ENCODE results near the gene MYBPC2.
"Not testable (repeated sequence)": the region's sequence is repeated elsewhere in the genome, so short reads cannot be mapped to it uniquely, and the experiment has no call there.

Gene MYBPC2

DNA sequence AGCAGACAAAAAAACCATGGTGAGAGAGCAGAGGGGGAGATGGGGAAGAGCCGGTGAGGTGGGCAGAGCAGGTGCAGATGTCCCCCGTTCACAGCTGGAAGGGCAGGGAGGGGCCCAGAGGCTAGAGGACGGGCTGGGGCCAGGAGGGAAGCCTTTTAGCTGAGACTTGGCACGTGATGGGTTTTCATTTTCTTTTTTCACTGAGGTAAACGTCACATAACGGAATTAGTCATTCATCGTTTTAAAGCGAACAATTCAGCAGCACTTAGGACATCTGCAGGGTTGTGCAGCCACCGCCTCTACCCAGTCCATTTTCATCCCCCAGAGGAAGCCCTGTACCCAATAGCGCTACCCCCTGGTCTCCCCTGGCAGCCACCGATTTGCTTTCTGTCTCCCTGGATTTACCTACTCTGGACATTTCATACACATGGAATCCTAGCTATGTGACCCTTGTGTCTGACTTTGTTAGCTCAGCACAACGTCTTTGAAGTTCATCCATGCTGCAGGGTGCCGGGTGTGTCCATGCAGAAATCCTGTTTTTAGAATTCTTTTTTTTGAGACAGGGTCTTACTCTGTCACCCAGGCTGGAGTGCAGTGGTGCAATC, 27.6 kb downstream of the MYBPC2 start:
- no peak for DNase-seq

DNA sequence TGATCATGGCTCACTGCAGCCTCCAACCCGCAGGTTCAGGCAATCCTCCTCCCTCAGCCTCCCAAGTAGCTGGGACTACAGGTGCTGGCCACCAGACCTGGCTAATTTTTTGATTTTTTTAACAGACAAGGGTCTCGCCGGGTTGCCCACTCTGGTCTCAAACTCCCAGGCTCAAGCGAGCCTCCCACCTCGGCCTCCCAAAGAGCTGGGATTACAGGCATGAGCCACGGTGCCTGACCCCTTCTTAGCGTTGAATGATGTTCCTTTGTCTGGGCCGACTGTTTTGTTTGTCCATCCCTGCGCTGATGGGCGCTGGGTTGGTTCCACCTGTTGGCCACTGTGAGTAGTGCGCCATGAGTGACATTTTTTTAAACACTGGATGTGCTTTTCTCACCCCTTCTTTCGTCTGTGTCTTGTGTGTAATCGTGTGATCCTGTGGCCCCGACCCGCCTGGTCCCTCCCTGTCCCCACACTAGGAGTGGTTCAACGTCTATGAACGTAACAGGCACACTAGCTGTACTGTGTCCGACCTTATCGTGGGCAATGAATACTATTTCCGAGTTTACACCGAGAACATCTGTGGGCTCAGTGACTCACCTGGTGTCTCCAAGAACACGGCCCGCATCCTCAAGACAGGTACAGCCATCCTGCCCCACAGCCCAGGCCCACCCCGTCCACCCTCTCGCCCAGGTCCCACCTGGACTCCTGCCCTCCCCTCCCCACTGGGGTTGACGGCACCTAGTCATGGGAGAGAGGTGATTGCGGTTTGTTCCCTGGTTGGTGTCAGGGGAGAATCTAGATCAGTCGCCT, 28.6 kb downstream of the MYBPC2 start:
- DNase-seq, result peak; percentile 37

DNA sequence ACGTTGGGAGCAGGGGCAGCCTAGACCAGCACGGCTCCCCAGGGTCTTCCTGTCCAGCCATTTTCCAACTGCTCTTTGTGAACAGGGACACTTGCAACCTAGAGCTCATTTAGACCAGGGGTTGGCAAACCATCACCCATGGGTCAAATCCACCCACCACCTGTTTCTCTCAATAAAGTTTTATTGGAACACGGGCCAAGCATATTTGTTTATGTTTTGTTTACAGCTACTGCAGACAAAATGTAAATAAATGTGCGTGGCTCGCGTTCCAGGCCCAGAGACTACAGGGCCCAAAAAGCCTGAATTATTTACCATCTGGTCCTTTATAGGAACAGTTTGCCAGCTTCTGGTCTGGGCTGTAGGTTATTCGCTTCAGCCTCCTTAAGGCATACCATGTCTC, 30.3 kb downstream of the MYBPC2 start:
- no peak for DNase-seq

DNA sequence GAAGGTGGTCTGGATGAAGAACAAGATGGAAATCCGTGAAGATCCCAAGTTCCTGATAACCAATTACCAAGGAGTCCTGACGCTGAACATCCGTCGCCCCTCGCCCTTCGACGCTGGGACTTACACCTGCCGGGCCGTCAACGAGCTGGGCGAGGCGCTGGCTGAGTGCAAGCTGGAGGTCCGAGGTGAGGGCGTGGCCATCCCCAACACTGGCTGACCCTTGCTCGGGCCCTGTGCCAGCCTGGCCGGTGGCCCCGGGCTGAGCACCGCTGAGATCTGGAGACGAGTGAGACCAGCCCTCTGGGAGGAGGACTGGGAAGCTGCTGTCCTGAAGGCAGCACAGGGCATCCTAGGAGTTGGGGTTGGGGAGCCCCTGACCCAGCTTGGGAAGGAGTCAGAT, 31.7 kb downstream of the MYBPC2 start:
- no peak for DNase-seq

DNA sequence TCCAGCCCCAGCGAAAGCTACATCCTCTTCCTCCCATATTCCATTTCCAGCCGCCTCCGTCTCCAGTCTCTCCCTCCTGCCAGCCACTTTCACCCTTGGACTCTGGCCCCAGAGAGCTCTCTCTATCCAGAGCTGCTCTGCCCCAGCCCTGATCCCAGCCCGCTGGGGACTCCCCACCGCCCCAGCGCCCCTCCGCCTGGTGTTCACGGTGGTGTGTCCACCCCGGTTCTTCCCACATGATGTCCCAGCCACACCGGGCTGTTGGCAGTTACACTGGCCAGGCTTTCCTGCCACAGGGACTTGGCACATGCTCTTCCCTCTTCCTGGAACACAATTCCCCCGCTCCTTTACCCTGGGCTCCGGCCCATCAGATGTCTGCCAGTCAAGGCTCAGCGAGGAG, 32.3 kb downstream of the MYBPC2 start:
- DNase-seq, result no peak

DNA sequence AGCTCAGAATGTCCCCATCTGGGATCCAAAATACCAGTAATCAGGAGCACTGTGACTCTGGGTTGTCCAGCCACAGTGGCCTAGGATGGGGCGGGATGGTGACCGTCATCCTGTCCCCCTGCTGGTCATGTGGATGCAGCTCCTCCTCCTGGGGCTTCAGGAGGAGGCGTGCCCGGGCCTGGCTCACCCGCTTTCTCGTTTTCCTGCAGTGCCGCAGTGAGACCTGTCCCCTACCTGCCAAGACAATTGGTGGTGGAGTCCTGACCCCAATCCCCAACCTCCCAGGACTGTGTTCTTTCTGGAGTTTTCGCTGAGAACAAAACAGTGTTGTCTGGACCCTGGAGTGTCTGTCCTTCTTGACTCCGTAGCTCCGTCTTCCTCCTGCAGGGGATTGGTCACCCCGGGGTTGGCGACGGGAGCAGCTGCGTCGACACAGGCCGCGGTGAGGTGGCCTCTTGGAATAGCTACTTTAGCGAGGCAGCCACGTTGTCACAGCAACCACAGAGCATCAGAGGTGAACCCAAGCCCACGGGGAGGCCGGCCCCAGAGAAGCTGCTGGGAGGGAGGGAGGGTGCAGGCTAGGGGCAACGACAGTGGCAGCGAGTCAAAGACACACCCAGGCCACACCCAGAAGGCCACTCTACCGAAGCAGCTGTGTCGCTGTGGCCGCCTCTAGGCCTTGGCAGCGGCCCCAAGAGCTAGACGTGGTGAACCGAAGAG, 33.5 kb downstream of the MYBPC2 start:
- no peak for DNase-seq

DNA sequence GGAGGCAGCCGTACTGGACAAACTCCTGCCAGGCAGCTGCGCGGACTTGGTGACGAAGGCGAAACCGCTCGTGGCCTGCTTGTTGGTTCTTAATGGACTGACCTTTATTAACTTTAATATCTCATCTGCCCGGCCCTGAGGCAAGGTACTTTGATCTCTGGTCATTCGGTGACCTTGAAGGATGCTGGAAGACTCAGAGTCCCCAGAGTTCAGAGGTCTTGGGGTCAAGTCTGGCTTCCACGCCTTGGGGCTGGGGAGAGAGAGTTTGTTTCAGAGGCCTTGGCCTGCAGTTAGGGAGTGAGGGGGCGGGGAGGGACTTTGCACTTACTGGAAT, 34.0 kb downstream of the MYBPC2 start:
- no peak for DNase-seq

DNA sequence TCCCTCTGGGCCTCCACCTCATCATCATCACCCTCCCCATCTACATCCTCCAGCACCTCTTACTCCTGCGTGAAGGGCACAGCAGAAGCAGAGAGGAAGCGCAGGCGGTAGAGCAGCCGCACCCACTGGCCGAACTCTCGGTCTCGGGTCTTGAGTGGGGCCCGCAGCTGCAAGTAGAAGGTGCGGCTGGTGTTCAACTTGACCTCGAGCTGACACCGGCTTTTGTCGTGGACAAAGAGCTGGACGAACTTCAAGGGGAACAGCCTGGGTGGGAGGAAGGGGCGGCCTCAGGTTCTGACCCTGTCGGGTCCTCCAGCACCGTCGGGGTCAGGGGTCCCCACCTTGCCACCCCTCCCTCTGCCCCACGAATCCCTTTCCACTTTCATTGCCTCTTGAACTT, 34.9 kb downstream of the MYBPC2 start:
- no peak for DNase-seq

DNA sequence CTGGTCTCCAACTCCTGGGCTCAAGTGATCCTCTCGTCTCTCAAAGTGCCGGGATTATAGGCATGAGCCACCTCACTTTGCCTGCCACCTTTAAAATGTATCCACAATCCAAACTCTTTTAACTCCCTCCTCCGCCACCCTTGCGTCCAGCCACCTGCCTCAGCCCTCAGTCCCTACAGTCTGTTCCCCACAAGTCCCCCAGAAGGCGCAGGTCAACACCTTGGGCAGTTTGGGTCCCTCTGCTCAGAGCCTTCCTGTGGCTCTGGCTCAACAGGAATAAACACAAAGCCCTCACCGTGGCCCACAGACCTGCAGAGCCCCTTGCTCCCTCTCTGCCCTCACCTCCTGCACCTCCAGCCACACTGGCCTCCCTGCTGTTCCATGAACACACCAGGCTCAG, 36.1 kb downstream of the MYBPC2 start:
- DNase-seq, result no peak

DNA sequence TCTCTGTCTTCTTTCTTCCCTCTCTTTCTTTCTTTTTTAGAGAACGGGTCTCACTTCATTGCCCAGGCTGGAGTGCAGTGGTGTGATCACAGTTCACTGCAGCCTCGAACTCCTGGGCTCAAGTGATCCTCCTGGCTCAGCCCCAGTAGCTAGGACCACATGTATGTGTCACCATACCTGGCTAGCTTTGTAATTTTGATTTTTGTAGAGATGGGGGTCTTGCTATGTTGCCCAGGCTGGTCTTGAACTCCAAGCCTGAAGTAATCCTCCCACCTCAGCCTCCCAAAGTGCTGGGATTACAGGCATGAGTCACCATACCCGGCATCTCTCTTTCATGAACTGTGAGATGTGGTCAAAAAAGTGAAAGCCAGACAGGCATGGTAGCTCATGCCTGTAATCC, 40.6 kb downstream of the MYBPC2 start:
- not testable (repeated sequence) for DNase-seq

DNA sequence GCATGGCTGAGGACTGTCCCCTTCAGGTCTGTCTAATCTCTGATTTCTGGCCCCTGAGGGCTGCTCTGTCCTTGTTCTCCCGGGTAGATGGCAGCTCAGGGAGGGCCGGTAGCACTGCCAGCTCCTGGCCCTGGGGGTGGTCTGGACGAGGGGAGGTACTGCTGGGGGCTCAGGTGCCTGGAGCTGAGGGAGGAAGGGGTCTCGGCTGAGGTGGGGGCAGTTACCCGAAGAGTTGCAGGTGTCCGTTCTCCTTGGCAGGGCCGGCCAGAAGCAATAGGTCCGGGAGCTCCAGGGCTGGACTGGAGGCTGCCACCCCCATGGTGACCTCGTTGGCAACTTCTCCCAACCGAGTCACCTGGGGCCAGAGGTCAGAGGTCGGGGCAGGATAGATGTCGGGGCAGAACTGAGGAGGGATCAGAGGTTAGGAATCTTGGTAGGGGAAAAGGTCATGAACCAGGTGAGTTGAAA, 42.4 kb downstream of the MYBPC2 start:
- no peak for DNase-seq

DNA sequence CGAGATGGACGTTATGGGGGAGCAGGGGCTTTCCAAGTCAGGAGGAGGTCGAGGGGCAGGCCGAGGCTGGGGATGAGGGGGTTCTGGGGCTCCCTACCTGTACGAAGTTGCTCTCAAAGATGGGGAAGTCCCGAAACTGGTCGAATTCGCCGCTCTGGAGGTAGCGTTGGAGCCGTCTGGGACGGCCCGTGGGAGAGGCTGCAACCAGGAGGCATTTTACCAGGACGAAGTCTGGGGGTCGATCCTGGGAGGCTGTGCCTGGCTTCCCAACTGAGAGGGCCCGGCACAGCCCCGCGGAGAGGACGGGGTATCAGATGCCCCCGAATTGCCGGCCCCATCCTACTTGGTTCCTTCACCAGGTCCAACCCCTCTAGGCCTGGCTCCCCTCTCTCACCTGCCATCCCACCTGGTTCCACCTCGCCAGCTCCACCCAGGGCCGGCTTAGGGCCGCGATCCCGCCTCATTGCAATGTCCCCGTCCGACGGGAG, 43.1 kb downstream of the MYBPC2 start:
- DNase-seq, result no peak

DNA sequence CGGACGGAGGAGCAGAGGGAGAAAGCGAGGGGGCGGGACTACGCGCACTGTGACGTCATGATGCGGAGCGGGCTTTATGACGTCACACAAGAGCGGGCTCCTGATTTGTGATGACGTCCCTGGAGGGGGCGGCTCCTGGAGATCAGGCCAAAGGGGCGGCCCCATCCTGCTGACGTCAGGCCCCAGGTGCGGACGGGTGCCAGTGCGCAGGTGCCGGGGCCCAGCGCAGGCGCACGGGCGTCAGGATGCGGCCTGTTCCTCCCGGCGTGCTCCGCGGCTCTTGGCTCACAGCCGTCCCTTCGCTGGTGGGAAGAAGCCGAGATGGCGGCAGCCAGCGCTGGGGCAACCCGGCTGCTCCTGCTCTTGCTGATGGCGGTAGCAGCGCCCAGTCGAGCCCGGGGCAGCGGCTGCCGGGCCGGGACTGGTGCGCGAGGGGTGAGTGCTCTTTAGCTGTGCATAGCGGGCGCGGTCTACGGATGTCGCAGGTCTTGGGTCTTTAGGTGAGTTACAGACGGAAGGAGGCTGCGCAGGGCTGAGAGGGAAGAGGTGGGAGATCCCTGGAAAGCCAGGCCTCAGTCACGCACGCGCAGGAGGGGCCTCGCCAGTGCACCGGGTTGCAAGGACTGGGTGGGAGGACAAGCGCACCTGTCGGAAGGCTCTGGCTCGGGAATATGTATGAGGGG, 43.7 kb downstream of the MYBPC2 start, which contains the start of the genes EMC10 and GARIN5A:
EMC10 (plus strand) TSS at position 284 of the 683 bp plus-strand sequence; CDS start at position 322, 38 bp downstream.
GARIN5A (minus strand) TSS at position 625 of the 683 bp plus-strand sequence; CDS start at position 165, 460 bp downstream.
- DNase-seq, result peak; percentile 54

DNA sequence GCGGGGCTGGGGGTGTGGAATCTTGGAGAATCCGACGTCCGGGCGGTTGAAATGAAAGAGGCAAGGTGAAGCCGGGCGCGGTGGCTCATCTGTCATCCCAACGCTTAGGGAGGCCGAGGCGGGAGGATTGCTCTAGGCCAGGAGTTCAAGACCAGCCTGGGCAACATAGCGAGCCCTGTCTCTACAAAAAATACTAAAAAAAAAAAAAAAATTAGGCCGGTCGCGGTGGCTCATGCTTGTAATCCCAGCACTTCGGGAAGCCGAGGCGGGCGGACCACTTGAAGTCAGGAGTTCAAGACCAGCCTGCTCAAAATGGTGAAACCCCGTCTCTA, 44.2 kb downstream of the MYBPC2 start:
- DNase-seq, result no peak

DNA sequence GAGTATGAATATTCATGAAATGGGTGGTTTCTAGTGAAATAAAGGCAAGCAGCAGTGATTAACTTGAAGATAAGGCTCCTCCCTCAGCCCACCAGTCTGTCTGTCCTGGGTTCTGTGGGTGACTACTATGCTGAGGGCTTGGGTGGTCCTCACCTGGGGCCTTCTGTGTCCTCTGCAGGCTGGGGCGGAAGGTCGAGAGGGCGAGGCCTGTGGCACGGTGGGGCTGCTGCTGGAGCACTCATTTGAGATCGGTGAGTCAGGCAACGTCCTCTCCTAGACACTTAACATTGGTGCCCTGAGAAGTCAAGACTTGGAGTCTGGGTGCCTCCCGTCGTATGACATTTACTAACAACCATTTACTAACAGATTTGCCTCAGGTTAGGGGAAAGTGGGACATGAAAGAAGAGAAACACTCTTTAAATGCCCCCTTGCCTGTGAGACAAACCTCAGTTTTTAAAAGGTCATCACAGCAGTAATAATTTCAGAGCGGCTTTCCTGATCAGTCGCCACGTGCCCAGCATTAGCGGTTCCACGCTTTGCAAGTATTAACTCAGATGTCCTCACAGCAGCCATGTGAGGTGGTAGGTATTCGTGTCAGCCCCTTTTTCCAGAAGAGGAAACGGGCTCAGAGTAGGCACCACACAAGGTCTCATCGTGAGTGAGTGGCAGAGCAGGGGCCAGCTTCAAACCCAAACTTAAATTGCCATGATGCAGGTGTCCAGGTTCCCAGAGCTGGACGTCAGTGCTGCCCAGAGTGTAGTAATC, 45.2 kb downstream of the MYBPC2 start:
- DNase-seq, result no peak

DNA sequence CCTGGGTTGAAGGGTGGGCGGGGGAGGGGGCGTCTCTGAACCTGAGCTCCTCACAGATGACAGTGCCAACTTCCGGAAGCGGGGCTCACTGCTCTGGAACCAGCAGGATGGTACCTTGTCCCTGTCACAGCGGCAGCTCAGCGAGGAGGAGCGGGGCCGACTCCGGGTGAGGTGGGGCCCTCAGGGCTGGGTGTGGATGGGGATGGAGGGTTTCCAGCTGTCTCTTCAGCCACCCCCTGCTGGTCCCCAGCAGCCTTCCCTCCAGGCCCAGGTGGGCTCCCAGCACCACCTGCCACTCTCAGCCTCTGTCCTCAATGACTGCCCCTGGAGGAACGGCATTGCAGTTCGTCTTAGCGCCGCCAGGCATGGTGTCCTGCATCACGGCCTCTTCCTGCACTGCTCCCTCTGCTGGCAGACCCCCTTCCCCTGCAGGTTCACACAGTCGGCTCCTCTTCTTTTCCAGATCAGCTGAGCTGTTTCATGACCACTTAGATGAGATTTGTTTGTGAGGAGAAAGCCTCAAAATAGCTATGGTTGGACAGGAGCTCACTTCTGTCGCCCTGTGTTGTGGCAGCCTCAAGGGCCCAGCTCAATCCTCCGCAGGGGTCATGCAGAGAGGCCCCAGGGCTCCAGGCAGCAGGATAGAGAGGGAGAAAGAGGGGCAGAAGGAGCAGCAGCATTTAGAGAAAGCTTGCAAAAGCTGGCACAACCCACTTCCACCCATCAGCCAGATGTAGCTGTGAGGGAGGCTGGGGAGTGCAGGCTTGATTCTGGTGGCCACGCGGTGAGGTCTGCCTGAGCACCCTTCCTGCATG, 46.4 kb downstream of the MYBPC2 start:
- DNase-seq, result no peak

DNA sequence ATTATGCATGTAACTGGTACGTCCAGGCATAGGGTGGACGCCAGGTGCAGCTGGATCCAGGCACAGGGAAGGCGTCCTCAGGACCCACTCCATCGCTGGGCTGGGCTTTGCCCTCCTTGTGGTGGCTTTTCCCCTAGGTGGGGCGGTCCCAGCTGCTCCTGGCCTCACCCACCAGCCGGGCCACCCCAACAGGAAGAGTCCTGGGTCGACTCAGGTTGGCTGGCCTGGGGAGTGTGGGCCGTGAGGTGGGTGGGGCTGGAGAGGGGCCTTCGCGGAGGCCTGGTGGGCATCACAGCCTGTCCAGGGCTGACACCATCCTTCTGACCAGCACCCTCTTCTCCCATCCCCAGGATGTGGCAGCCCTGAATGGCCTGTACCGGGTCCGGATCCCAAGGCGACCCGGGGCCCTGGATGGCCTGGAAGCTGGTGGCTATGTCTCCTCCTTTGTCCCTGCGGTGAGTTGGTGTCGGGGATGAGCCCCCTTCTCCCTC, 47.1 kb downstream of the MYBPC2 start:
- no peak for DNase-seq

DNA sequence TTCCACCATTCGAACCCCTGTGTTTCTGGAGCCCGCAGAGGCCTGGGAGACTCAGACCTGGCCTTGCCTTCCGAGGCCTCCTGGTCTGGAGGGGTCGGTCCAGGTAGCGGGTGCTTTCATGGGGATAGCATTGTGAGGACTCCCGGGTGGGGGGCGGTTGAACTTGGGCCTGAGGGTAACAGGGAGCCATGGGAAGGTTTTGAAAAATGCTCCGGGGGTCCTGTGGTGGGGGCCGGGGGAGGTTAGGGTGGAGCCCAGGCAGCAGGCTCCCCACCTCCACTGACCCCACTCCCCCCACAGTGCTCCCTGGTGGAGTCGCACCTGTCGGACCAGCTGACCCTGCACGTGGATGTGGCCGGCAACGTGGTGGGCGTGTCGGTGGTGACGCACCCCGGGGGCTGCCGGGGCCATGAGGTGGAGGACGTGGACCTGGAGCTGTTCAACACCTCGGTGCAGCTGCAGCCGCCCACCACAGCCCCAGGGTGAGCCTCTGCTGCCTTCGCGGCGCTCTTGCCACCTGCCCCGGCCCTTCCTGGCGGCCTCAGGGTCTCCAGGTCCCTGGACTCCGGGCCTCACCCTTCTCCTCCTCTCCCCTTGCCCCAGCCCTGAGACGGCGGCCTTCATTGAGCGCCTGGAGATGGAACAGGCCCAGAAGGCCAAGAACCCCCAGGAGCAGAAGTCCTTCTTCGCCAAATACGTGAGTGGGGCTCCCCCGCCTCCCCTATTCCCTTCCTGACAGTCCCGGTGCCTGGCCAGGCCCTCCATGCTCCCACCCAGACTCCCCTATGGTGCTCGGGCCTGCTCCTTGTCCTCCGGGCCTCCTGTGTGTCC, 47.8 kb downstream of the MYBPC2 start:
- no peak for DNase-seq

DNA sequence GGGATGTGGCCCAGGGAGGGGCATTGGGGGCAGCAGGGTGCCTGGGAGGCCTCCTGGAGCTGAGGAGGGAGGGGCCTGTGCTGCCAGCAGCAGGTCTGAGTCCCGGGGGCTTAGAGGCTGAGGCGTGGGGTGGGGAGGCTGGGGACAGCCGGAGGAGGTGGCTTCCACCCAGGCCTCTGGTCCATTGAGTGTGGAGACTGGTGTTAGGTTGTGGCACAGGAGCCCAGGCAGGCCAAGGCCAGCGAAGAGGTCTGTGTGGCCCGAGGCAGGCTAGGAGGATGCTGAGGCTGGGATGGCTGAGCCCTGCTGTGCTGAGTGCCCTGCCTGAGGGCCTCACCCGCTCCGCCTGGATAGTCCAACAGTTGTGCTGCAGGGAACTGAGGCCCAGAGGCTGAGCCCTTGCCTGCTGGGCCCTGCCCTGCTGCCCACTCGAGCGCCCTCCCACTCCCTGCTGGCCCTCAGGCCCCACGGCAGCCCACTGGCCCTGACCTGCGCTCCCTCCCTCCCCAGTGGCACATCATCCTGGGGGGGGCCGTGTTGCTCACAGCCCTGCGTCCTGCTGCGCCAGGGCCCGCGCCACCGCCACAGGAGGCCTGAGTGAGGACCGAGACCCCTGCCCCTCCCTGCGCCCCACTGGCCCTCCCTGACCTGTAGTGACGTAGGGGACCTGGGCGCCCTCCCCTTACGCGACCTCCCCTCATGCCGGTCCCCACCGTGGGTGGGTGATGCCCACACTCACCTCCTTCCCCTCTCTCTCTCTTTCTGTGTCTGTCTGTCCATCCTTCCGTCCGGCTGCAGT, 48.9 kb downstream of the MYBPC2 start:
- no peak for DNase-seq

Data from KG1 (cell line).